MCF 10A (cell line): ENCODE results near the gene KCNJ10. TPM values are rescaled to one million over a fixed set of nuclear protein-coding genes. Genes with fewer than 3 reads are reported as not detected.
"Not testable (repeated sequence)": the region's sequence is repeated elsewhere in the genome, so short reads cannot be mapped to it uniquely, and the experiment has no call there.

Experiments used
- BruUV-seq: library from RNA; stranded (reverse); fragments of 400-500 nt; replicated peaks from 2 replicates; lab custom pipeline; 2021; lab: Mats Ljungman, UMichigan
- CTCF ChIA-PET: fragments of 300-600 bp; sonication (Branson Sonifier 250); formaldehyde crosslinking; extraction: SDS; loops from one replicate; lab custom pipeline; 2021; ENCODE audit warnings: antibody characterized with exemption, inconsistent platforms; lab: Yijun Ruan, JAX
- POLR2A ChIA-PET: fragments of 300-600, 350-650 bp; sonication (Branson Sonifier 250); formaldehyde crosslinking; extraction: SDS; loops from one replicate; lab custom pipeline; 2020; ENCODE audit warnings: antibody characterized with exemption, inconsistent platforms; lab: Yijun Ruan, JAX
- DNase-seq: peaks from one replicate; pipeline ENCODE4 v3.0.0-alpha.2; 2018; ENCODE audit not compliant: unreplicated experiment
- H3K27ac Mint-ChIP-seq: one replicate; pipeline ENCODE4 v1.8.0; 2022; ENCODE audit warnings: mild to moderate bottlenecking, low read depth, mixed read lengths; ENCODE audit not compliant: unreplicated experiment
- H3K27me3 Mint-ChIP-seq: one replicate; pipeline ENCODE4 v1.8.0; 2022; ENCODE audit warnings: mixed read lengths; ENCODE audit not compliant: insufficient read depth, unreplicated experiment
- H3K36me3 Mint-ChIP-seq: one replicate; pipeline ENCODE4 v1.8.0; 2022; ENCODE audit warnings: mild to moderate bottlenecking, moderate library complexity, mixed read lengths; ENCODE audit not compliant: insufficient read depth, unreplicated experiment
- H3K4me1 Mint-ChIP-seq: one replicate; pipeline ENCODE4 v1.8.0; 2022; ENCODE audit warnings: mixed read lengths; ENCODE audit not compliant: insufficient read depth, unreplicated experiment
- H3K4me3 Mint-ChIP-seq: one replicate; pipeline ENCODE4 v1.8.0; 2022; ENCODE audit warnings: mild to moderate bottlenecking, moderate library complexity, mixed read lengths; ENCODE audit not compliant: unreplicated experiment
- H3K9me3 Mint-ChIP-seq: one replicate; pipeline ENCODE4 v1.8.0; 2022; ENCODE audit warnings: mixed read lengths; ENCODE audit not compliant: unreplicated experiment
- intact Hi-C: fragments of 100-400 bp; cut with micrococcal nuclease; formaldehyde crosslinking; loops from 2 replicates; pipeline ENCODE4 v1.14.1; 2022
- total RNA-seq: library from RNA; stranded (reverse); gene quantifications from 2 replicates; pipeline ENCODE4 v1.2.3, GENCODE V29; 2022
- TF ChIP-seq, protein P1 (sequence below): fragments of 200-600 bp; IDR thresholded peaks from one replicate; pipeline ENCODE4 v1.8.0; 2022; ENCODE audit warnings: antibody characterized with exemption, mild to moderate bottlenecking; ENCODE audit not compliant: unreplicated experiment

The KCNJ10 gene
- total RNA-seq, 1 experiment from 2014 or later, result not detected

DNA sequence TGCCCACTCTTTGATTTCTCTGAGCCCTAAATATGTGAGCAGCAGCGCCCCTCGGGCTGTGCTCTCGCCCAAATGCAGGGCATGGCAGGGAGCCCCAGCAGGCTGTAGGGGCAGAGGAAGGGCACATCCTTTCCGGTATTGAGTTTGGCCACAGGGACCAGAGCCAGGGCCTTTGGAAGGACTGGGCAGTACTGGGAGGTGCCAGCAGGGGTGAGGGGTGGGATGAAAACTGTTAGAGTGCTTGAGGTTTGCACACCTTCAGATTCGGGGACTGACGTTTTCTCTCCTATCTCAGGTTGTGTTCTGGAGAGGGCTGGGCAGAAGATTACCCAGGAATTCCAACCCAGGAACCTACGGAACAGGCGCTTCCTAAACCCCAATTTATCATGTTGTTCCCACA lies 43.4 kb upstream of the KCNJ10 start:
- Mint-ChIP-seq H3K9me3 (no peaks in the 10 kb centered on the region), H3K36me3 (no peaks in the 10 kb centered on the region), H3K27me3 (no peaks in the 10 kb centered on the region), H3K27ac (no peak overlapping the region), H3K4me3 (no peak overlapping the region), H3K4me1 (peaks cover 19% of the 10 kb centered on the region)
- TF ChIP-seq, protein P1, sequence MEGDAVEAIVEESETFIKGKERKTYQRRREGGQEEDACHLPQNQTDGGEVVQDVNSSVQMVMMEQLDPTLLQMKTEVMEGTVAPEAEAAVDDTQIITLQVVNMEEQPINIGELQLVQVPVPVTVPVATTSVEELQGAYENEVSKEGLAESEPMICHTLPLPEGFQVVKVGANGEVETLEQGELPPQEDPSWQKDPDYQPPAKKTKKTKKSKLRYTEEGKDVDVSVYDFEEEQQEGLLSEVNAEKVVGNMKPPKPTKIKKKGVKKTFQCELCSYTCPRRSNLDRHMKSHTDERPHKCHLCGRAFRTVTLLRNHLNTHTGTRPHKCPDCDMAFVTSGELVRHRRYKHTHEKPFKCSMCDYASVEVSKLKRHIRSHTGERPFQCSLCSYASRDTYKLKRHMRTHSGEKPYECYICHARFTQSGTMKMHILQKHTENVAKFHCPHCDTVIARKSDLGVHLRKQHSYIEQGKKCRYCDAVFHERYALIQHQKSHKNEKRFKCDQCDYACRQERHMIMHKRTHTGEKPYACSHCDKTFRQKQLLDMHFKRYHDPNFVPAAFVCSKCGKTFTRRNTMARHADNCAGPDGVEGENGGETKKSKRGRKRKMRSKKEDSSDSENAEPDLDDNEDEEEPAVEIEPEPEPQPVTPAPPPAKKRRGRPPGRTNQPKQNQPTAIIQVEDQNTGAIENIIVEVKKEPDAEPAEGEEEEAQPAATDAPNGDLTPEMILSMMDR, result no peak
- intact Hi-C loops, result no loop called here
- ChIA-PET POLR2A (no interaction called here), CTCF (interaction anchor here (0.7 to 4.9 kb wide), 4 partner anchors 11 to 138 kb away, joined by 3 to 31 read pairs (median 4); no protein-coding TSS in a partner anchor)
- BruUV-seq, result no TSS peak
- no peak for DNase-seq

DNA sequence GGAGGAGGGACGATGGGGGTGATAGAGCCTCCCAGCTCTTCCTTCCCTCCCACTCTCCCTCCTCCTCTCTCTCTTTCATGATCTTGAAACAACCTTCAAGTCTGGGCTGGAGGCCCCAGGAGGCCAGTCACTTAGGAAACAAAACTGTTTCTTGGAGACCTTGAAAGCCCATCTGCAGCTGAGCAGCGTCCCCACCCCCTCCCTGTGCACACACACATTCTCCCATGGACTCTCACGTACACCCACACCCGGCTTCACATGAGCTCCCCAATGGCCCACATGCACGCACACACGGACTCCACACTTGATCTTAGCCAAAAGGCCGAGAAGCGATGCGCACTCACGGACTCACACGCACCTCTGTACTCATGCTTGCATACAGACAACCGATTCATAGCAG lies 42.4 kb upstream of the KCNJ10 start:
- intact Hi-C loops, result no loop called here

DNA sequence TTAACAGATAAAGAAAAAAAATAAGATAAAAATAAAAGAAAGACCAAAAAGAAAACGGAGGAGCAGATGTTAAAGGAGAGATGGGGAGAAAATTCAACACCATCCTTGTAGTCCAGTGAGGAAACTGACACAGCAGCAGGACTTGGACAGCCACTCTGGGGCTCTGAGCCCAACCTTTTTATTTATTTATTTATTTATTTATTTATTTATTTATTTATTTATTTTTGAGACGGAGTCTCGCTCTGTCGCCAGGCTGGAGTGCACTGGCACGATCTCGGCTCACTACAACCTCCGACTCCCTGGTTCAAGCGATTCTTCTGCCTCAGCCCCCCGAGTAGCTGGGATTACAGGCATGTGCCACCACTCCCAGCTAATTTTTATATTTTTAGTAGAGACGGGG lies 41.5 kb upstream of the KCNJ10 start:
- POLR2A ChIA-PET, H3K36me3 Mint-ChIP-seq, H3K27me3 Mint-ChIP-seq: not testable (repeated sequence)

More for the DNA sequence above, 42.4 kb upstream of the KCNJ10 start:
- Mint-ChIP-seq H3K27ac (no peak overlapping the region), H3K4me3 (no peak overlapping the region), H3K27me3 (no peaks in the 10 kb centered on the region), H3K4me1 (peaks cover 19% of the 10 kb centered on the region), H3K9me3 (no peaks in the 10 kb centered on the region), H3K36me3 (no peaks in the 10 kb centered on the region)
- TF ChIP-seq, protein P1, result no peak
- POLR2A ChIA-PET, result interaction anchor here (0.6 to 1.0 kb wide), 4 partner anchors 12 to 240 kb away, joined by 3 read pairs; no protein-coding TSS in a partner anchor
- no TSS peak for BruUV-seq
- CTCF ChIA-PET, result interaction anchor here (0.6 to 13.2 kb wide), 7 partner anchors 11 to 181 kb away, joined by 3 to 243 read pairs (median 3); no protein-coding TSS in a partner anchor
- no peak for DNase-seq

DNA sequence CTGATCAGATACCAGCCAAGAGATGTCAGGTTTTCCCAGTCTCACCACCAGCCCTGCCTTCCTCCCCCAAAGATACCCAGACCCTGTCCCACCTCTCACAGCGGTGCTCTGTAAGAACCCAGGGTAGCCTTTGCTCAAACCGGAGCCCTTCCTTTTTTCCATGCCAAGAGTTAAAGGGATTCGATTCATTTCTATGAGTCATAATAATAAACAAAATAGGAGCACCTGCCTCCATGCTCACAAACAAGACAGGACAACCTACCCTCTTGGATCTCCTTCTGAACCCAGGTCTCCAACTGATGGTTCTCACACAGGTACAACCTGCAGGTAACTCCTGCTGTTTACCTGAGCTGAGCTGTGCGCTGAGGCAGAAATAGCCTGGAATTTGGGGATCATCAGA lies 39.7 kb upstream of the KCNJ10 start:
- DNase-seq, result peak; percentile 21
- Mint-ChIP-seq H3K4me3 (no peak overlapping the region), H3K4me1 (peaks cover 12% of the 10 kb centered on the region), H3K9me3 (no peaks in the 10 kb centered on the region), H3K27ac (no peak overlapping the region), H3K27me3 (no peaks in the 10 kb centered on the region), H3K36me3 (no peaks in the 10 kb centered on the region)
- TF ChIP-seq, protein P1, result no peak
- ChIA-PET POLR2A (interaction anchor here (0.9 to 1.4 kb wide), 4 partner anchors 9 to 182 kb away, joined by 3 to 4 read pairs (median 4); partner anchors contain the start of gene PEX19), CTCF (interaction anchor here (0.5 to 13.2 kb wide), 24 partner anchors 8 to 237 kb away, joined by 3 to 243 read pairs (median 5); partner anchors contain the start of genes CASQ1 and PEA15)
- intact Hi-C loops, result no loop called here
- BruUV-seq, result no TSS peak

More for the DNA sequence above, 41.5 kb upstream of the KCNJ10 start:
- BruUV-seq, H3K27ac Mint-ChIP-seq, H3K4me3 Mint-ChIP-seq, DNase-seq, H3K9me3 Mint-ChIP-seq, intact Hi-C loops: not testable (repeated sequence)
- CTCF ChIA-PET, result interaction anchor here (1.2 to 13.2 kb wide), 4 partner anchors 10 to 140 kb away, joined by 3 to 243 read pairs (median 30); no protein-coding TSS in a partner anchor
- H3K4me1 Mint-ChIP-seq, result peaks cover 12% of the 10 kb centered on the region
